Mucosa of rectum (tissue), 2 donors: ENCODE measurements around the gene UTP25.

Experiments used
- H3K27ac ChIP-seq, 2 donors: one replicate each; pipeline ENCODE4 v1.7.0; 2013; ENCODE audit warnings: inconsistent platforms in 2 of 2, low read depth in 2 of 2, low read length in 2 of 2
- H3K27me3 ChIP-seq, 2 donors: one replicate each; pipeline ENCODE4 v1.7.0; 2013; ENCODE audit warnings: low read length in 2 of 2; ENCODE audit not compliant: control insufficient read depth in 2 of 2, insufficient read depth in 2 of 2
- H3K36me3 ChIP-seq, 2 donors: one replicate each; pipeline ENCODE4 v1.7.0; 2013; ENCODE audit warnings: low read length in 2 of 2; ENCODE audit not compliant: control insufficient read depth in 2 of 2, insufficient read depth in 2 of 2
- H3K4me1 ChIP-seq, 2 donors: one replicate each; pipeline ENCODE4 v1.7.0; 2013; ENCODE audit warnings: low read length in 2 of 2, mild to moderate bottlenecking in 1 of 2; ENCODE audit not compliant: control insufficient read depth in 2 of 2, insufficient read depth in 2 of 2
- H3K4me3 ChIP-seq, 2 donors: one replicate each; pipeline ENCODE4 v1.7.0; 2013; ENCODE audit warnings: low read length in 2 of 2
- H3K9ac ChIP-seq, 2 donors: one replicate each; pipeline ENCODE4 v1.7.0; 2013; ENCODE audit warnings: low read length in 2 of 2, low read depth in 1 of 2, mild to moderate bottlenecking in 1 of 2
- H3K9me3 ChIP-seq, 2 donors: one replicate each; pipeline ENCODE4 v1.7.0; 2013; ENCODE audit warnings: low read length in 2 of 2; ENCODE audit not compliant: control insufficient read depth in 2 of 2
- donor health status: healthy.
- donor health status: Normal muscosa, but diverticular disease.

Gene UTP25

DNA sequence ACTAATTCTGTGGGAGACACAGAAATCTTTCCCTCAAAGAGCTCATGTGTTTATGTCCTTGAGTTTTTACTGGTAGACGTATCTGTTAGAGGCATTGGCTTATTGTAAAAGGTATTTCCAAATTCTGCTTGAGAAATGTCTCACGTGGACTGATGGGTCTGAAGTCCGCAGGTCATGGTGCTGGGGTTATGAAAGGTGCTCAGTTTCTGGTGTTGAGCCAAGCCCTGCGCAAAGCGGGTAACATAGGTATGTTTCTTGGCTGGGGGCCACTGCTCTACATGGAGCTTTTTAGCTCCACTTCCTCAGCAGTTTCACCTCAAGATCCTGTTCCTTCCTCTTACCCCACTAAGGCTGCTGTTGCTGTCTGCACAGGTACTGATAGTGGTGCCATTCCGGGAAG is 10.8 kb downstream of the UTP25 start:
- no peak overlapping the region for H3K9ac ChIP-seq
- no peaks in the 10 kb centered on the region for H3K9me3 ChIP-seq
- no peaks in the 10 kb centered on the region for H3K4me1 ChIP-seq
- H3K4me3 ChIP-seq = no peak overlapping the region
- H3K36me3 ChIP-seq = peaks cover 83 to 85% of the 10 kb centered on the region in 2 donors
- H3K27ac ChIP-seq = no peak overlapping the region
- no peaks in the 10 kb centered on the region for H3K27me3 ChIP-seq

GRCh38 chr1:209839875-209840546 is 12.2 kb downstream of the UTP25 start:
- H3K9me3 ChIP-seq = no peaks in the 10 kb centered on the region
- H3K27me3 ChIP-seq = no peaks in the 10 kb centered on the region
- H3K4me3 ChIP-seq = no peak overlapping the region
- H3K27ac ChIP-seq = no peak overlapping the region
- H3K36me3 ChIP-seq = peaks cover 78 to 83% of the 10 kb centered on the region in 2 donors
- no peaks in the 10 kb centered on the region for H3K4me1 ChIP-seq
- H3K9ac ChIP-seq = no peak overlapping the region

DNA sequence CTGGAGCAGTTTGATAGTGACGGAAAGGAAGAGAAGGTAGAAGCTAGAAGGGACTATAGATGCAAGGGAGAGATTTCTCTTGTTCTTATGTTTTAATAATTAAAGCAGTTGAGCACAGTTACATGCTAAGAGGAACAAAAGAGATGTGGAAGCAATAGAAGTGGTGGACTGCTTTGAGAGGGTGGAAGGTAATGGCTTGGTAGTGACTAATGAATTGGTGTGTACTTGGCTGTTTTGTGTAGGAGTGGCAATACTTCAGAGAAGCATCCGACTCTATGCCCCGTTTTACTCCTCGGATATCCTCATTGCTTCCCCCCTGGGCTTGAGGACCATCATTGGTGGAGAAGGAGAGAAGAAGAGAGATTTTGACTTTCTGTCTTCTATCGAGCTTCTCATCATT is 12.8 kb downstream of the UTP25 start:
- no peaks in the 10 kb centered on the region for H3K9me3 ChIP-seq
- H3K4me3 ChIP-seq = no peak overlapping the region
- peaks cover 74 to 83% of the 10 kb centered on the region in 2 donors for H3K36me3 ChIP-seq
- no peak overlapping the region for H3K9ac ChIP-seq
- H3K27me3 ChIP-seq = no peaks in the 10 kb centered on the region
- H3K4me1 ChIP-seq = no peaks in the 10 kb centered on the region
- H3K27ac ChIP-seq = no peak overlapping the region

GRCh38 chr1:209844695-209845407 is 17.1 kb downstream of the UTP25 start:
- H3K27me3 ChIP-seq = no peaks in the 10 kb centered on the region
- H3K36me3 ChIP-seq = peaks cover 56 to 68% of the 10 kb centered on the region in 2 donors
- H3K4me1 ChIP-seq = no peaks in the 10 kb centered on the region
- no peaks in the 10 kb centered on the region for H3K9me3 ChIP-seq
- no peak overlapping the region for H3K9ac ChIP-seq
- no peak overlapping the region for H3K27ac ChIP-seq
- no peak overlapping the region for H3K4me3 ChIP-seq

DNA sequence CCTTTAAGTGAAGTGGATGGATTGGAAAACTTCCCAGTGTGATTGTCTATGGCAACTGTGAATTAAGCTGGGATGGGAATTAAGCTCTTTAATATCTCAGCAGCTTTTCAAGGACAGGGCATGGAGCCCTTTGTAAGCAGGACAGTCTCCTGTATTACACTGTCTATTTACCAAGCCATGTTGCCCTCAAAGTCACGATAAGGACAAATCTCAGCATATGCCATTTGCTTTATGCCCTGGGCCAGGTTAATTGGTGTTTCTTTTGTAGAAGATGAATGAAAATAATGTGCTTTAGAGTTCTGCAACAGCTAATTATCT is 17.6 kb downstream of the UTP25 start:
- H3K27ac ChIP-seq = no peak overlapping the region
- no peak overlapping the region for H3K9ac ChIP-seq
- H3K36me3 ChIP-seq = peaks cover 54 to 65% of the 10 kb centered on the region in 2 donors
- H3K4me3 ChIP-seq = no peak overlapping the region
- no peaks in the 10 kb centered on the region for H3K9me3 ChIP-seq
- H3K27me3 ChIP-seq = no peaks in the 10 kb centered on the region
- H3K4me1 ChIP-seq = no peaks in the 10 kb centered on the region

DNA sequence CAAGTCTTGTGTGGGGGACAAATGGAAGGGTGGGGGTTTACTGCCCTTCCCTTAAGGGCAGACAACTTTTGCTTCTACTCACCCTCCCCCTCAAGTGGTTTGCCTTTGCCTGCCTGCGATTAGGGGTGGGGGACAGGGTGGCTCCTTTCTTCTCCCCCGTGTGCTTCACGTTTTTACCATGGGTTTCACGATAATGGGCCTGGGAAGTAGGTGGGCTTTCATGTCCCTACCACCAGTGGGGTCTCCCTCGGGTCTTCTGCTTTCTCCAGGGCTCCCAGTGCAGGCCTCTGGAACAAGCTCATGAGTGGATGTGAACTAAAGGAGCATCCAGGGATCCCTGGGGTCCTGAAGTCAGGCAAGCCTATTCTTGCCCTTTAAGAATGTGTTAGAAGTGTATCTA is 21.6 kb downstream of the UTP25 start:
- Histone ChIP-seq H3K36me3 (peaks cover 46 to 55% of the 10 kb centered on the region in 2 donors), H3K27me3 (no peaks in the 10 kb centered on the region), H3K9ac (no peak overlapping the region), H3K4me3 (no peak overlapping the region), H3K4me1 (no peaks in the 10 kb centered on the region), H3K9me3 (no peaks in the 10 kb centered on the region), H3K27ac (no peak overlapping the region)

GRCh38 chr1:209850342-209850979 is 22.7 kb downstream of the UTP25 start:
- H3K27me3 ChIP-seq = no peaks in the 10 kb centered on the region
- H3K9ac ChIP-seq = no peak overlapping the region
- H3K4me3 ChIP-seq = no peak overlapping the region
- no peak overlapping the region for H3K27ac ChIP-seq
- no peaks in the 10 kb centered on the region for H3K9me3 ChIP-seq
- H3K4me1 ChIP-seq = no peaks in the 10 kb centered on the region
- H3K36me3 ChIP-seq = peaks cover 41 to 55% of the 10 kb centered on the region in 2 donors

DNA sequence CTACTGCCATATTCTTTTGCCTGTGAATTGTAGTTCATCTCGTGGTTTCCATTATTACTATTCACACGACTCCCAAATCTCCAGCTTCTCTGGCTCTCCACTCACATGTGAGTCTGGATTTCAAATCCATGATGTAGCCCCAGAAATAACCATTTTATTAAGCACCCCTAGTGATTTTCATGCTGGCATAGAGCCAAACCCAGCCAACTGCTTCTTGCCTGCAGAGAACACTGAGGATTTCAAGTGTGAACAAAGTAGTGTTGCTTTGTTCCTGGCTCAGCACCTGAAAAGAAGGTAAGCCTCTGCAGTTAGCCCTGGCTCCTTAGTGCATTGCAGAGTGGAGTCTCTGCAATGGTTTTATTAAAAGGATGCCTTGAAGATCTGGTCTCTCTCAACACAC is 25.9 kb downstream of the UTP25 start:
- Histone ChIP-seq H3K9me3 (no peaks in the 10 kb centered on the region), H3K27ac (no peak overlapping the region), H3K36me3 (peaks cover 32 to 46% of the 10 kb centered on the region in 2 donors), H3K9ac (no peak overlapping the region), H3K4me3 (no peak overlapping the region), H3K27me3 (no peaks in the 10 kb centered on the region), H3K4me1 (no peaks in the 10 kb centered on the region)

- Histone ChIP-seq H3K4me3 (no peak overlapping the region), H3K27ac (no peak overlapping the region), H3K27me3 (no peaks in the 10 kb centered on the region), H3K36me3 (peaks cover 30 to 42% of the 10 kb centered on the region in 2 donors), H3K9ac (no peak overlapping the region), H3K9me3 (no peaks in the 10 kb centered on the region), H3K4me1 (no peaks in the 10 kb centered on the region)
These were observed 26.4 kb downstream of the UTP25 start for GRCh38 chr1:209854196-209854595.

GRCh38 chr1:209855006-209855405 is 27.2 kb downstream of the UTP25 start:
- H3K4me1 ChIP-seq = no peaks in the 10 kb centered on the region
- no peaks in the 10 kb centered on the region for H3K9me3 ChIP-seq
- H3K27ac ChIP-seq = no peak overlapping the region
- H3K9ac ChIP-seq = no peak overlapping the region
- no peak overlapping the region for H3K4me3 ChIP-seq
- H3K36me3 ChIP-seq = peaks cover 28 to 35% of the 10 kb centered on the region in 2 donors
- no peaks in the 10 kb centered on the region for H3K27me3 ChIP-seq
